Activated CD4-positive, alpha-beta T cell treated with anti-CD3 and anti-CD28 coated beads, Interleukin-2, amount 10 ng/mL, durations not matched to agents 7 days and 5 days (primary cell): ENCODE measurements around the gene CPN1. TPM values are rescaled to one million over a fixed set of nuclear protein-coding genes. Genes with fewer than 3 reads are reported as not detected.
"Not testable (repeated sequence)": the region's sequence is repeated elsewhere in the genome, so short reads cannot be mapped to it uniquely, and the experiment has no call there.

Experiments used
- CTCF ChIA-PET: fragments of 350-600 bp; sonication (Branson Sonifier 250); formaldehyde crosslinking; loops from one replicate; lab custom pipeline; 2021; ENCODE audit warnings: antibody characterized with exemption; lab: Charles Lee
- POLR2A ChIA-PET: fragments of 350-600 bp; sonication (Branson Sonifier 250); formaldehyde crosslinking; loops from one replicate; lab custom pipeline; 2021; ENCODE audit warnings: antibody characterized with exemption; lab: Charles Lee
- DNase-seq: peaks from one replicate; pipeline ENCODE4 v3.0.0-alpha.2; 2020
- H3K27ac Mint-ChIP-seq: one replicate; pipeline ENCODE4 v1.8.0; 2021; ENCODE audit warnings: mild to moderate bottlenecking, moderate library complexity, mixed read lengths
- H3K27me3 Mint-ChIP-seq: one replicate; pipeline ENCODE4 v1.8.0; 2021; ENCODE audit warnings: mixed read lengths
- H3K36me3 Mint-ChIP-seq: one replicate; pipeline ENCODE4 v1.8.0; 2021; ENCODE audit warnings: low read depth, mixed read lengths
- H3K4me1 Mint-ChIP-seq: one replicate; pipeline ENCODE4 v1.8.0; 2021; ENCODE audit warnings: mixed read lengths
- H3K4me3 Mint-ChIP-seq: one replicate; pipeline ENCODE4 v1.8.0; 2021; ENCODE audit warnings: mild to moderate bottlenecking, moderate library complexity, mixed read lengths
- H3K9me3 Mint-ChIP-seq: one replicate; pipeline ENCODE4 v1.8.0; 2021; ENCODE audit warnings: mixed read lengths
- total RNA-seq, 2 experiments: library from RNA; stranded (reverse); gene quantifications; one replicate each; pipeline ENCODE4 v1.2.3, GENCODE V29; 2021

CPN1 gene
- total RNA-seq, result not detected

DNA sequence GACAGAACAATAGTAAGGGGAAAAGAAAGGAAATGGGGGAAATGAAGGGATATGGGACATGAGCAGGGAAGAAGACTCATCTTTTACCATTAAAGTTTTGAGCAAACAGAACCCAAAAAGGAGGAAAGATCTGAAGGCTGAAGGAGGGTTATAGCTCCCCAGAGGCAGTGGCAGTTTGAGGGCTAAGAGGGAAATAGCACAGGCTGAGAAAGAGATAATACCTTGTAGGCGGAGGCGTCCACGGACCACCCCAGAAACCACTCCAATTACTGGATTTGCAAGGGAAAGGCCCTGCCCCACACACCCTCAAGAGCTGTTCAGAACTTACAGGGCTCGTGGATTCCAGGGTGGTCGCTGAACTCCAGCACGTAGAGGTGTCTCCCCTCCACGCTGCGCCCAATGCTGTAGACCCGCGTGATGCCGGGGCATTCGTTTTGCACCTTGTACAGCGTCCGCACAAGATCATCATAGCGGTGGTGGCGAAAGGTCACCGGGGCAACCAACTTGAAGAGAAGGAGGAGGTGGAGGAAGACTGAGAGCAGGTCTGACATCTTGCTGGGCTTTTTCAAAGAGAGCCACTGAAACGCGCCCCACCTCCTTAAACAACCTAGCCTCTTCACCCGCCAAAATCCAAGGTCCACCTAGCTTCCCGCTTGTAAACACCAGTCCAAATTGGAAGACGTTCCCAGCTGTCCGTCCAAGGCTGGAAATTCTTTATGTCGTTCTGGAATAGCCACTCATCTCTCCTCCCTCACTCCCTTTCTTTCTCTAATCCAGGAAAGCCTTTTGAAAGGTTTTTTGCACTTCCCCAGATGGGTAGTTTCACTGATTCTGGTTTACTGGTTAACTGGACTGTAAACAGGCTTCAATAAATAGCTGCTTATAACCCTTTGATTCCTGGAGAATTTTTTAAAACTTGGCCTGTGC is at the start of gene CPN1:
Gene CPN1 (minus strand): TSS at position 795 of the 927 bp plus-strand sequence. CDS start 244 bp downstream, at position 551.
- CTCF ChIA-PET, result interaction anchor here (0.5 kb wide), 1 partner anchor 1238 kb away, joined by 3 read pairs; no protein-coding TSS in a partner anchor
- Mint-ChIP-seq H3K27ac (no peak within 1 kb of the TSS), H3K4me1 (no peaks in the 10 kb centered on the region), H3K27me3 (peaks cover 36% of the 10 kb centered on the region), H3K9me3 (no peaks in the 10 kb centered on the region), H3K4me3 (no peak within 1 kb of the TSS), H3K36me3 (no peaks in the 10 kb centered on the region)
- DNase-seq, result no peak
- POLR2A ChIA-PET, result no interaction called here

DNA sequence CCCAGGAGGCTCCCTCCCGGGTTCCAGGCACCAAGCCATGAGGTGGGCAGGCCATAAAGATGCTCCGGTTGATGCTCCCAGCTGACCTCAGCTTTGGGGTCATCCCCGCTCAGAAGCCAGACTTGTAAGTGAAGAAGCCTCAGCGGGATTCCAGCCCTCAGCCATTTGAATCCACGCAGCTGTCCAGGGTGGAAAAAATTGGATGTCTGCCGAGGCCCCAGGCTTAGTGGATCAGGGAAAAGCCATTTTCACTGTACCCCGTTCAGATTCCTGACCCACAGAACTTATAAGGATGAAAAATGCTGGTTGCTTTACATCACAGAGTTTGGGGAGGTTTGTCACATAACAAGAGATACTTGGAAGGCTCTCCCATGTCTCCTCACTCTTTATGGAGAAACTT is 49.2 kb upstream of the CPN1 start:
- Mint-ChIP-seq H3K4me3 (no peak overlapping the region), H3K27me3 (peaks cover 22% of the 10 kb centered on the region), H3K36me3 (peaks cover 1% of the 10 kb centered on the region), H3K27ac (no peak overlapping the region), H3K9me3 (peaks cover 8% of the 10 kb centered on the region), H3K4me1 (peaks cover 1% of the 10 kb centered on the region)
- POLR2A ChIA-PET, result no interaction called here
- CTCF ChIA-PET, result no interaction called here
- DNase-seq, result no peak

DNA sequence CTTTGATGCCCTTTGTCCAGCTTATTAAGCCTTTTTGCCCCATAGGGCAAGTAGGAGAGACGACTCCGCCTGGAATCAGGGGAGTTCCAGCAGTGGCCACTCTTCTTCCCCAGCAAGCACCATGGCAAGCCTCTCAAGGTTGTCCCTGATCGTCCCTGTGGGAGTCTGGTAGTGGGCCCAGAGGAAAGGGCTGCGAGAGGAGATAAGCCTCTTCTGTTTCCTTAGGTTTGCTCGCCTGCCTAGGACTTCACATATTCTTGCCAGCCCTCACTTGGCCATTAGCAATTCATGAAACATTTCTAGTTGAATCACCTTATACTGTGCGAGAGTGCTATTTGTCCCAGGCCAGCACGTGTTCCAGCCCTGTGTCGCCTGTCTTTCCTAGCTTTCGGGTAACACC is 47.8 kb upstream of the CPN1 start:
- POLR2A ChIA-PET, result no interaction called here

DNA sequence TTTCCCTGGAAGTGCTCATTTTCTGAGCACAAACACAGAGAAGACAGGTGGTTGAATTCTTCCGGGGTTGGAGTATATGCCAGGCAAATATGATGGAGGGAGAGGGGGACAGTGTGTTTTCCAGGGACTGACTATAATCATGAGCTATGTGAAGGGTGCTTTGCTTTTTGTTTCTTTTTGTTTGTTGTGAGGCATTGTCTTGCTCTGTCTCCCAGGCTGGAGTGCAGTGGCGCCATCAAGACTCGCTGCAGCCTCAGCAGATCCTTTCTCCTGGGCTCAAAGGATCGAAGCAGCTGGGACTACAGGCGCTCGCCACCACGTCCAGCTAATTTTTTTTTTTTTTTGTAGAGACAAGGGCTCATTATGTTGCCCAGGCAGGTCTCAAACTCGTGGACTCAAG is 47.3 kb upstream of the CPN1 start:
- Mint-ChIP-seq H3K9me3 (peaks cover 2% of the 10 kb centered on the region), H3K27ac (no peak overlapping the region), H3K4me3 (no peak overlapping the region), H3K36me3 (peaks cover 1% of the 10 kb centered on the region), H3K4me1 (peaks cover 4% of the 10 kb centered on the region), H3K27me3 (peaks cover 18% of the 10 kb centered on the region)
- ChIA-PET POLR2A (no interaction called here), CTCF (interaction anchor here (0.7 to 1.1 kb wide), 2 partner anchors 30 to 39 kb away, joined by 3 to 4 read pairs; no protein-coding TSS in a partner anchor)
- DNase-seq, result no peak

More for the DNA sequence above, 47.8 kb upstream of the CPN1 start:
- Mint-ChIP-seq H3K27ac (no peak overlapping the region), H3K9me3 (peaks cover 3% of the 10 kb centered on the region), H3K4me1 (peaks cover 1% of the 10 kb centered on the region), H3K4me3 (no peak overlapping the region), H3K36me3 (peaks cover 1% of the 10 kb centered on the region), H3K27me3 (peaks cover 19% of the 10 kb centered on the region)
- CTCF ChIA-PET, result interaction anchor here (0.6 to 0.7 kb wide), 3 partner anchors 15 to 39 kb away, joined by 3 to 4 read pairs (median 4); no protein-coding TSS in a partner anchor
- no peak for DNase-seq

DNA sequence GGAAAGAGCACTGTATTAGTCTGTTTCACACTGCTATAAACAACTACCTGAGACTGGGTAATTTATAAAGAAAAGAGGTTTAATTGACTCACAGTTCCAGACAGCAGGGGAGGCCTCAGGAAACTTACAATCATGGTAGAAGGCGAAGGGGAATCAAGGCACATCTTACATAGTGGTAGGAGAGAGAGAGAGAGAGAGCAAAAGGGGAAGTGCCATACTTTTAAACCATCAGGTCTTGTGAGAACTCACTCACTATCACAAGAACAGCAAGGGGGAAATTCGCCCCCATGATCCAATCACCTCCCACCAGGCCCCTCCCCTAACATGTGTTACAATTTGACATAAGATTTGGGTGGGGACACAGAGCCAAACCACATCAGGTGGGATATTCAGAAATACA is 43.7 kb upstream of the CPN1 start:
- H3K27me3 Mint-ChIP-seq, POLR2A ChIA-PET, H3K27ac Mint-ChIP-seq, H3K36me3 Mint-ChIP-seq, H3K9me3 Mint-ChIP-seq, CTCF ChIA-PET, H3K4me3 Mint-ChIP-seq, DNase-seq: not testable (repeated sequence)
- H3K4me1 Mint-ChIP-seq, result peaks cover 18% of the 10 kb centered on the region

DNA sequence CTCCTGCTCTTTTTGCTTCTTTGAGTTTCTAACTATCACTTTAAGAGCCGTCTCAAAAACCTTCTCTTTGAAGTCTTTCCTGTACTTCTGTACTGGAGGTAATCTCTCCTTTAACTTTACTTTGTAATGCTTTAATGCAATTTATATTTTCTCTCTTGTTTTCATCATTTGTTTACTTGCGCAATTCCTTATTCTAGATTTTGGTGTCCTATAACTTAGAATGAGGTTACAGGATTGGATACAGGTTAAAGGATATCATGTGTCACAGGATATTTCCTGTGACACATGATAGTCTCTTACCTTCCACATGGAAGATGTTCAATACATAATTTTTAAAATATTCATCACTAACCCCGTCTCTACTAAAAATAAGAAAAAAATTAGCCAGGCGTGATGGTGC is 42.4 kb upstream of the CPN1 start:
- H3K27ac Mint-ChIP-seq, result no peak overlapping the region
- H3K27me3 Mint-ChIP-seq, result peaks cover 4% of the 10 kb centered on the region
- H3K4me1 Mint-ChIP-seq, result peaks cover 18% of the 10 kb centered on the region

DNA sequence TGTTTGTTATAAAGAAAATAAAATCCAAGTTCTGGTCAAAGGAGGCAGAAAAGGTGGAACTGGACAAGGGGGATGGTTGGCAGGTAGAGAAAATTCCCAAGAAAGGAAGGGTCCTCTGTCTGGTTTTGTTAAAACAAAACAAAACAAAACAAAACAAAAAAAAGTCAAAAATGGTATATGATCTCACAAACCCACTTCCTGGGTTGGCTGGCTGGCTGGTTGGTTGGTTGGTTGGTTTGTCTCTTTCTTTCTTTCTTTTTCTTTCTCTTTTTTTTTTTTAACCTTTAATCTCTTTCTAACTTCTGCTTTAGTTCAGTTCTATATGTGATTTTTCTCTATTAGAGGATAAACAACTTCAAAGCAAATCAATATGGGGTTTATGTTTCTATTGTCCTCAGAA is 41.1 kb upstream of the CPN1 start:
- DNase-seq, result peak; percentile 46
- no peaks in the 10 kb centered on the region for H3K36me3 Mint-ChIP-seq
- ChIA-PET CTCF (no interaction called here), POLR2A (no interaction called here)
- H3K27ac Mint-ChIP-seq, result peak overlapping the region; percentile 83
- peaks cover 26% of the 10 kb centered on the region for H3K4me1 Mint-ChIP-seq
- peak overlapping the region; percentile 54 for H3K4me3 Mint-ChIP-seq
- H3K9me3 Mint-ChIP-seq, result no peaks in the 10 kb centered on the region
- H3K27me3 Mint-ChIP-seq, result peaks cover 1% of the 10 kb centered on the region

More for the DNA sequence above, 42.4 kb upstream of the CPN1 start:
- no peaks in the 10 kb centered on the region for H3K36me3 Mint-ChIP-seq
- POLR2A ChIA-PET, result no interaction called here
- CTCF ChIA-PET, result no interaction called here
- DNase-seq, result no peak
- H3K4me3 Mint-ChIP-seq, result no peak overlapping the region
- H3K9me3 Mint-ChIP-seq, result no peaks in the 10 kb centered on the region

DNA sequence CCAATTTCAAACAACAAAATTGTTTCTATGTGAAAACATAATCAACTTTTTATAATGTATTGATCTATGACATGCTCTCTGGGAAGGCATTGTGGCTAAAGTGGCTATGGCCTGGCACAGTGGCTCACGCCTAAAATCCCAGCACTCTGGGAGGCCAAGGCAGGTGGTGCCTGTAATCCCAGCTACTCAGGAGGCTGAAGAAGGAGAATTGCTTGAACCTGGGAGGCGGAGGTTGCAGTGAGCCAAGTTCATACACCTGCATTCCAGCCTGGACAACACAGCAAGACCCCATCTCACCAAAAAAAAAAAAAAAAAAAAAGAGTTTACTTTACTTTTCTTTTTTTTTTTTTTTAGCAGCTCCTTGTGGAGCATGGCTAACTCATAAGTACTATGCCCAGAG is 38.9 kb upstream of the CPN1 start:
- POLR2A ChIA-PET, result interaction anchor here (0.5 kb wide), 1 partner anchor 388 kb away, joined by 4 read pairs; no protein-coding TSS in a partner anchor
- no peaks in the 10 kb centered on the region for H3K9me3 Mint-ChIP-seq

DNA sequence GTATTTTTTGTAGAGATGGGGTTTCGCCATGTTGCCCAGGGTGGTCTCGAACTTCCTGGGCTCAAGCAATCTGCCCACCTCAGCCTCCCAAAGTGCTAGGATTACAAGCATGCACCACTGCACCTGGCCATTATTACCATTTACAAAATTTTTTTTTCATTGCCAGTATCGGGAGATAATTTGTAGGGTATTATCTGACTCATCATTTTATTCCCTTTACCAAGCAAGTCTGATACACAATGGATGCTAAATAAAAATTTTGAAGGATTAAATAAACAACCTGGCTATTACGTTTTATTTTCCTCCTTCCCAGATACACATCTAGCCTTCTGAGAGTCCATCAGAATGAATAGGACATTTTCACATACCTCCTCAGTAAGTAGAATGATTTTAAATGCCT is 38.1 kb upstream of the CPN1 start:
- DNase-seq, result no peak
- no peak overlapping the region for H3K4me3 Mint-ChIP-seq
- POLR2A ChIA-PET, result no interaction called here
- H3K36me3 Mint-ChIP-seq, result no peaks in the 10 kb centered on the region
- no peak overlapping the region for H3K27ac Mint-ChIP-seq
- CTCF ChIA-PET, result no interaction called here
- H3K9me3 Mint-ChIP-seq, result no peaks in the 10 kb centered on the region
- H3K27me3 Mint-ChIP-seq, result peaks cover 11% of the 10 kb centered on the region
- H3K4me1 Mint-ChIP-seq, result peaks cover 26% of the 10 kb centered on the region

More for the DNA sequence above, 38.9 kb upstream of the CPN1 start:
- Mint-ChIP-seq H3K27me3 (peaks cover 8% of the 10 kb centered on the region), H3K4me1 (peaks cover 26% of the 10 kb centered on the region), H3K27ac (no peak overlapping the region), H3K36me3 (no peaks in the 10 kb centered on the region), H3K4me3 (no peak overlapping the region)
- CTCF ChIA-PET, result no interaction called here
- DNase-seq, result no peak

DNA sequence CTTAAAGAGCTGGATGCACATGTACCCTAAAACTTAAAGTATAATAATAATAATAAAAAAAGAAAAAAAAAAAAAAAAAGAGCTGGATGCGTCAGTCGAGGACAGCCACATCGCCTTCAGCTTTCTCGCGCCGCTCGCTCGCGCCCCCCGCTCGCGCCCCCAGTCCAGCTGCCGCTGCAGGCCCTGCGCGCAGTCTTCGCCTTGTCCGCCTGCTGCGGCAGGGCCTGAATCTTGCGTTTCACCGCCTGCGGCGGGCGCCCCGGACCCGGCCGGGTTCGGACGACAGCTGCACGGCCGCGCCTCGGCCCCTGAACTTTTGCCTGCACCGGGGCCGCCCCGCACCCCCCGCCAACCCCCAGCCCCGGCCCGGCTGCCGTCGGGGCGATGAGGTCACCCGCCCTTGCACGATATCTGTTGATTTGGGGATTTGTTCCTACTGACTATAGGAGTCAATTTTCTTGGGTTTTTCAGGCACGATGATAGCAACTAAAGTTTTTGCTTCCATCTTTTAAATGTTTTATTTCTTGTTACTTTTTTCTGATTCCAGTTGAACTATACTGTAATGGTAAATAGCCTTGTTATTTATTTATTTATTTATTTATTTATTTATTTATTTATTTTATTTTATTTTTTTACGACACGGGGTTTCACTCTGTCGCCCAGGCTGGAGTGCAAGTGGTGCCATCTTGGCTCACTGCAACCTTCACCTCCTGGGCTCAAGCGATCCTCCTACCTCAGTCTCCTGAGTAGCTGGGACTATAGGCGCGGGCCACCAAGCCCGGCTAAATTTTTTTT is 33.5 kb upstream of the CPN1 start:
- no peak overlapping the region for H3K27ac Mint-ChIP-seq
- H3K27me3 Mint-ChIP-seq, result peaks cover 17% of the 10 kb centered on the region
- POLR2A ChIA-PET, result no interaction called here
- no peaks in the 10 kb centered on the region for H3K36me3 Mint-ChIP-seq
- no peak overlapping the region for H3K4me3 Mint-ChIP-seq
- H3K9me3 Mint-ChIP-seq, result no peaks in the 10 kb centered on the region
- DNase-seq, result no peak
- peaks cover 23% of the 10 kb centered on the region for H3K4me1 Mint-ChIP-seq
- CTCF ChIA-PET, result interaction anchor here (0.6 to 1.3 kb wide), 2 partner anchors 14 to 489 kb away, joined by 3 read pairs; no protein-coding TSS in a partner anchor

DNA sequence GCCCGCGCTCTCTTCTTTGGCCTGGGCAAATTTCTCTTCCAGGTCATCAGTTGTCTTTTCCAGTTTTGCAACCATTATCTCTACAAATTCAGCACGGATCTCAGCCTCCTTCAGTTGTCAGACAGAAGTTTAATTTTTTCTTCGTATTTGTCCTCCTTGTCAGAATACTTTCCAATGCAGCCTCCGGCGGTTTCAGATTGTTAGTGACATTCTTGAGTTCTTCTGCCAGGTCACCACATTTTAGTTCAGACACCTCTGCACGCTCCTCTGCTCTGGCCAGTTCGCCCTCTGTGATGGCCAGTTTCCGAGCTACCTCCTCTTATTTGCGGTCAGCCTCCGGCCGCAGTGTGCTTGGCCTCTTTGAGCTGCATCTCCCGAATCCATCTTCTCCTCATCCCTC is 32.8 kb upstream of the CPN1 start:
- Mint-ChIP-seq H3K36me3 (no peaks in the 10 kb centered on the region), H3K4me3 (no peak overlapping the region), H3K27ac (no peak overlapping the region), H3K4me1 (peaks cover 25% of the 10 kb centered on the region), H3K9me3 (no peaks in the 10 kb centered on the region), H3K27me3 (peaks cover 17% of the 10 kb centered on the region)
- DNase-seq, result no peak
- ChIA-PET POLR2A (no interaction called here), CTCF (interaction anchor here (1.0 to 1.3 kb wide), 2 partner anchors 15 to 79 kb away, joined by 3 read pairs; no protein-coding TSS in a partner anchor)

DNA sequence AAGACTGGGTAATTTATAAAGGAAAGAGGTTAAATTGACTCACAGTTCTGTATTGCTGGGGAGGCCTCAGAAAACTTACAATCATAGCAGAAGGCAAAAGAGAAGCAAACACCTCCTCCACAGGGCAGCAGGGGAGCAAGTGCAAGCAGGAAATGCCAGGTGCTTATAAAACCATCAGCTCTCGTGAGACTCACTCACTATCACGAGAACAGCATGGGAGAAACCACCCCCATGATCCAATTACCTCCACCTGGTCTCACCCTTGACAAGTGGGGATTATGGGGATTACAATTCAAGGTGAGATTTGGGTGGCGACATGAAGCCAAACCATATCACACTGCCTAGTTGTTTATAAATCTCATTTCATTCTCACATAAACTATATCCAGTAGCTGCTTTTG is 28.0 kb upstream of the CPN1 start:
- Mint-ChIP-seq H3K4me1 (peaks cover 16% of the 10 kb centered on the region), H3K4me3 (no peak overlapping the region), H3K36me3 (no peaks in the 10 kb centered on the region), H3K27ac (no peak overlapping the region), H3K9me3 (no peaks in the 10 kb centered on the region), H3K27me3 (peaks cover 8% of the 10 kb centered on the region)
- ChIA-PET CTCF (no interaction called here), POLR2A (no interaction called here)
- peak; percentile 8 for DNase-seq
